Measurements from ENCODE around the gene ELOVL5. TPM values are rescaled to one million over a fixed set of nuclear protein-coding genes. Genes with fewer than 3 reads are reported as not detected.
A peak's percentile ranks its signal among the peaks of the same experiment; 100 is the strongest.

Gene ELOVL5
- total RNA-seq, 1 experiment from 2014 or later: 42.9 TPM

GRCh38 chr6:53239526-53239925, 109.2 kb downstream of the ELOVL5 start:
- DNase-seq (ENCODE audit: low read depth, low spot score): no peak
- in situ Hi-C loops (cut with HindIII; ENCODE audit: low pct_unique_long_range_greater_than_20kb, low sequenced_read_pairs): no loop called here

- in situ Hi-C loops (cut with HindIII; ENCODE audit: low pct_unique_long_range_greater_than_20kb, low sequenced_read_pairs): no loop called here
- peak; percentile 62 for DNase-seq (ENCODE audit: low read depth, low spot score)
These were observed 110.4 kb downstream of the ELOVL5 start for GRCh38 chr6:53238311-53238710.

DNA sequence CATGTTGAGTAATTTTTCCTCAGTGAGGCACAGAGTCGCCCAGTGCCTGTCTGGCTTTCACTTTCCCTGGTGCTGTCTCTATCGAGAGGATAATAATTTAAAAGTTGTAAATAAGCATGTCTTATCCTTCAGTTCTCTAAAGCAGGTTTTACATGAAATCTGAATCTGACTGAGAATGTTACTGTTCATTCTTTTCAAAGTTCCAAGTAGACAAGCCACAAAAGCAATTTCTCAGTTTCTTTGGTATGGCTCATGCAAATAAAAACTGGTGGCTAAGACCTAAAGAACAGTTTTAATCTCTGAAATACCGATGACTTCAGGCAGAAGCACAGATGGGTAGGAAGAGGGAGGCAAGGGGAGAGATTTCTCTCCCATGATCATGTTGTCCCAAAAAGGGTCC, 112.5 kb downstream of the ELOVL5 start:
- in situ Hi-C loops (cut with HindIII; ENCODE audit: low pct_unique_long_range_greater_than_20kb, low sequenced_read_pairs): no loop called here

GRCh38 chr6:53235508-53235907, 113.2 kb downstream of the ELOVL5 start:
- no peak for DNase-seq (ENCODE audit: low read depth, low spot score)
- in situ Hi-C loops (cut with HindIII; ENCODE audit: low pct_unique_long_range_greater_than_20kb, low sequenced_read_pairs): no loop called here

More for the DNA sequence above, 112.5 kb downstream of the ELOVL5 start:
- no peak for DNase-seq (ENCODE audit: low read depth, low spot score)

DNA sequence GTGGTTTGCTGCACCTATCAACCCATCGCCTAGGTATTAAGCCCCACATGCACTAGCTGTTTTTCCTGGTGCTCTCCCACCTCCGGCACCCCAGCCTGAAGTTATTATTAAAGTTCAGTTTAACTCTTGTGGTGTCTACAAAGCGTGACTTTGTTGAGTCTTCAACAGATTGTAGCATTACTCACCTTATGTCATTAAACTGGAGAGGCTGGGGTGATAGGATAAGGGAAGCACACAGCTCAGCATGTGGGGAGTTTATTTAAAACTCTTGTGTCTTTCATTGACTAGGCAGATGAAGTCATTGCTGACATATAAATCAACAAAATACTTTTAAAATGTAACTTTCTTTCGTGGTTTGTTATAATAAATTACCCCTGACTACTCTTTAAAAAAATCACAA, 115.4 kb downstream of the ELOVL5 start:
- in situ Hi-C loops (cut with HindIII; ENCODE audit: low pct_unique_long_range_greater_than_20kb, low sequenced_read_pairs): no loop called here
- no peak for DNase-seq (ENCODE audit: low read depth, low spot score)

- in situ Hi-C loops (cut with HindIII; ENCODE audit: low pct_unique_long_range_greater_than_20kb, low sequenced_read_pairs): no loop called here
These were observed 117.8 kb downstream of the ELOVL5 start for GRCh38 chr6:53230775-53231467.

DNA sequence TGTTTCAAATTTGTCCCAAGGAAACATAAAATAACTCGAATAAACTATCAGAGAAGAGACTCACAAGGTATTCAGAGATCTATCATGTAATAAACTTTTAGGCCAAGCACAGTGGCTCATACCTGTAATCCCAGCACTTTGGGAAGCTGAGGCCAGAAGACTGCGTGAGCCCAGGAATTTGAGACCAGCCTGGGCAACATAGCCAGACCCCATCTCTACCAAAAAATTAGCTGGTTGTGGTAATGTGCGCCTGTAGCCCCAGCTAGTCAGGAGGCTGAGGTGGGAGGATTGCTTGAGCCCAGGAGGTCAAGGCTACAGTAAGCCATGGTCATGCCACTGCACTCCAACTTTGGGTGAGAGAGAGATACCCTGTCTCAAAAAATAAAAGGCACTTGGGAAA, 120.9 kb downstream of the ELOVL5 start:
- in situ Hi-C loops (cut with HindIII; ENCODE audit: low pct_unique_long_range_greater_than_20kb, low sequenced_read_pairs): no loop called here
- DNase-seq (ENCODE audit: low read depth, low spot score): no peak

More at GRCh38 chr6:53230775-53231467, 117.8 kb downstream of the ELOVL5 start:
- DNase-seq (ENCODE audit: low read depth, low spot score): no peak

DNA sequence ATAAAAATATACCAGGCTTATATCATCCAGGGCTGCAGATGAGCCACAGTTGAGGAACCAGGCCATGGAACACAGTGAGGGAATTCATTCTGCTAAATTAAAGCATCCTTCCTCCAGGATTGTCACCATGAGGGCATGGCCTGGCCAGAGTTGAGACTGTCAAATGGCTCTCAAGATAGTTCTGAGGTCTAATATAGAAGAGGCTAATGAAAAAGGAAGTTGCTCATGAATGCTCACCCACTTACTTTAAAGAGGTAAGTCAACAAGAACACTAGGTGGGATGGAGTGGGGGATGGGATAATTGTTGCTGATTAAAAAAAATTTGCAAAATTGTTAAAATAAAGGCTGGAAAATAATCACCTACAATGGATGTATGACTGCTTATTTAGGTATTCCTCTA, 128.1 kb downstream of the ELOVL5 start:
- in situ Hi-C loops (cut with HindIII; ENCODE audit: low pct_unique_long_range_greater_than_20kb, low sequenced_read_pairs): no loop called here

More for the DNA sequence above, 128.1 kb downstream of the ELOVL5 start:
- no peak for DNase-seq (ENCODE audit: low read depth, low spot score)

Small RNA genes within 50 kb of the gene (small RNA-seq; reads per million reads assigned to genes)
- gene MIR5685: 0 reads per million in 2 experiments
- gene RNU1-136P: 0.15 to 1.6 reads per million in 2 experiments

Other genes starting within 250 kb of the ELOVL5 start
- not detected in 2 replicates for gene GCM1, start 200.1 kb downstream of the ELOVL5 start, total RNA-seq (2014; rRNA removed; shearing (Covaris generic))
- 27.6 and 34.3 TPM in 2 replicates for gene GCLC, start 196.2 kb upstream of the ELOVL5 start, total RNA-seq (2014; rRNA removed; shearing (Covaris generic))

Data from SK-MEL-5 (cell line).